GM21447 (cell line): ENCODE results near the gene SLC44A5.
"Not testable (repeated sequence)": the region's sequence is repeated elsewhere in the genome, so short reads cannot be mapped to it uniquely, and the experiment has no call there.

ENCODE experiments used
- ATAC-seq: cut with Tn5 transposase; IDR thresholded peaks from one replicate; pipeline ENCODE4 v1.9.1; 2021; ENCODE audit not compliant: unreplicated experiment

SLC44A5 gene

DNA sequence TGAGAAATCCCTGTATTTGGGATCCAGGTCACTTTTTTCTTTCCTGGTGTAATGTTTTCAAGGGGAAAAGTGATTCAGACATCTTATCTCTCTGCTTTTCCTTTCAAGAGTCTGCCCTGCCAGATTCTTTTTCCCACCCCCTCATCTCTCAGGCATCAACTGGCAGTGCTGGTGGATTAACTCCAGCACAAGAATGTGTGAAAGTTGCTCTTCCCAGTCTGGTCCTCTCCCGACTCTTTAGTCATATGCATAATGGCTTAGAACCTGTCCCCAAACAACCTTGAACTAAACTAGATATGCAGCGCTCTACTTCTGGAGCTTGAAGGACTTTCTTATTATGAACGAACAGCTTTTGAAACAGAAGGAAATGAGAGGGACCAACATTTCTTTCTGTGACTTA lies 88.5 kb downstream of the SLC44A5 start:
- ATAC-seq = no peak

DNA sequence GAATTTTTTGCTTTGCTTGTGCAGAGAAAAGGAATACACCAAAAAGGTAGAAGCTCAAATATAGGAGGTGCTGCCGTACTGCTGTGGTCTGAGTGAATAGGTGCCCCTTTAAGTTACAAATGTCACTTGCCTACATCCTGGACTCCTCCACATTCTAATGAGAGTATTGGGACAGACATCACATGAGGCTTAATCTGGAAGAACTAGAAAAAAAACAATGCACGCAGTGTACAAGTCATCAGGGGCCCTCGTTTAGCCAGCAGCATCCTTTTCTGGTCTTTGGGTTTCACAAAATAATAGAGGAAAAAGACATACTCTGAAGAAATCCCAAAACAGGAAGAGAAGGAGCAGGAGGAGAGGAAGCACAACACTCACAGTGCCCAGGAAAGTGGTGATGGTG lies 89.3 kb downstream of the SLC44A5 start:
- ATAC-seq = no peak

DNA sequence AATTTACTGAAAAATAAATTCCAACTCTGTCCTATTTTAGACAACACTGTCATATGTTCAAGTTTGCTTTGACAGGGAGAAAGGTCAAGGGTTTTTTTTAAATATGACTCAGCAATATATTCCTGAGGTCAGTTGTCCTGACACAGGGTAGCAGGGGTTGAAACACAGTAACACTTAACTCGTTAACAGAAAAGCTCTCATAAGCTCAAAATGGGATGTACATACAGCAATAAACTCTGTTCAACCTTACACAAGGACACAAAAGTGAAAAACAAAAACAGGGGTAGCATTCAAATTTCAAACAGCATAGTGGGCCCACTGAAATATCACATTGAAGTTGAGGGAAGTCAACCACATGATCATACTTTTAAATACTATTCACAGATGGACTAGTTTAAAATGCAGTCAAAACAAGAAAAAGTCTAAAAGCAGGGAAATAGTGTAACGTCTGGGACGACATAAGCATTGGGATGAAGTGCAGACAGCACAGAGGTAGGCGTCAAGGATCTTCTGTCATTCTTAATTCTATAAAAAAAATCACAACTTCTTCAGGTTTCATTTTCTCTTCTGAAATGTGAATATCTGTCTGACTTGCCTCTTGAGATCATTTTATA lies 89.9 kb downstream of the SLC44A5 start:
- ATAC-seq = no peak

DNA sequence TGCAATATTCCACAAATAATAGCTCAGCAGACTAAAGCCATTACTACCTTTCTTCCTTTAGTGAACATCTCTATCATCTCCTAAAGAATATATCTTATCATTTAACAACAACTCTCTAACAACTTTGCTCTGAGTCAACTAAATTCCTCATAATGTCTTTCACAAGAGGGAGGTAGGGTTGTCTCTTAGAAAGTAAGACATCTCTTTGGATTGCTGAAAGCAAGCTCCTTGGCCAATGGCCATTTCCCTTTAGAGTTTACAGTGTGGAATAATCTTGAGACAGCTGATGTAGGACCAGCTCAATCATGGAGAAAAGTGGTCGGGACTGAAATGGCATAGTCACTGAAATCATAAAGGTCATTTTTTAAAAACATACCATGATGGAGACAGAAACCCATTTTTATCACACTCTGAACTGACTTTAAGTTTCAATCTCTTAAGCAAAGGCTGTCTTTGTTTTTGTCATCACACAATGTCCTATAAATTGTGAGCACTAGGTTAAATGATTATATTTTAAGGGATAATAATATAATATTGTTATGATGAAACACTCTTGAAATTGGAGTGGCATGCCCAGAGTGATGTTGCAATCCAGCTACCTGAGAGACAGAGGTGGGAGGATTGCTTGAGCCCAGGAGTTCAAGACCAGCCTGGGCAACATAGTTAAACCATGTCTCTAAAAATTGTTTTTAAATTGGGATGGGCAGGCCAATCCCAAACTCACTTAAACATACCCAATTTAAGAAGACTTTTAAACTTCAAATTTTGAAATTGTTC lies 91.1 kb downstream of the SLC44A5 start:
- ATAC-seq = no peak

DNA sequence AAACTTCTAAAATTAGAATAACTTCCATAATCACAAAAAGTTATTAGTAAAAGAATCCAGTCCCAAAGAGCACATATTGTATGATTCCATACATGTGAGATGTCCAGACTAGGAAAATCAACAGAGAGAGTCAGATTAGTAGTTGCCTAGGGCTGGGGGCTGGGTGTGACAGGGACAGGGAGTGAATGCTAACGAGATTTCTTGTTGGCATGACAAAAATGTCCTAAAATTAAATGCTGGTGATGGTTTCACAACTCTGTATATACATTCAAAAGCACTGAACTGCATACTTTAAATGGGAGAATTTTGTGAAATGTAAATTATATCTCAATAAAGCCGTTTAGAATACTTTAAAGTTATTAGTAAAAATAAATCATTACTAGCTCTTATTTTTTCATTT lies 92.2 kb downstream of the SLC44A5 start:
- ATAC-seq = no peak

DNA sequence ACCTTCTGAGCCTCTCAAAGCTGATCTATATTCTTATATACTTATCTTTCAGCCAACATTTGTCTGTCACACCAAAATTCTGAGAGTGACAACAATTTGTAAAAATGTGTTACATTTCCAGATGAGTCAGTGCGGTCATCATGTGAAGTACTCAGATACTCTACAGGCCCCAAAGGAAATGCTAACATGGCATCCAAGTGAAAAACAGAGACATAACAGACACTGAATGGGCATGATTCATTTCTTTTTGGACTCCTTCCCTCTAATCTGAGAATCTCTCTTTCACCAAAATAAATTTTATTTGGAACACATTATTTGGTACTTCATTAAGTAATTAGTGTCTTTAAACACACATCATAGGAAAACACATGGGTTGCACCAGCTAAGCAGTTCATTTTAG lies 96.6 kb downstream of the SLC44A5 start:
- ATAC-seq = no peak

DNA sequence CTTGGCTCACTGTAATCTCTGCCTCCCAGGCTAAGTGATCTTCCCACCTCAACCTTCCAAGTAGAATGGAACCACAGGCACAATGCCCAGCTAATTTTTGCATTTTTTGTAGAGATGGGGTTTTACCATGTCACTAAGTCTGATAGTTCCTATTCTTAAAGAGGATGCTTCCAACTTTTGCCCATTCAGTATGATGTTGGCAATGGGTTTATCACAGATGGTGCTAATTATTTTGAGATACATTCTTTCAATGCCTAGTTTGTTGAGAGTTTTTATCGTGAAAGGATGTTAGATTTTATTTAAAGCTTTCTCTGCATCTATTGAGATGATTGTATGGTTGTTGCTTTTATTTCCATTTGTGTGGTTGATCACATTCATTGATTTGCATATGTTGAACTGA lies 103.9 kb downstream of the SLC44A5 start:
- ATAC-seq = no peak

DNA sequence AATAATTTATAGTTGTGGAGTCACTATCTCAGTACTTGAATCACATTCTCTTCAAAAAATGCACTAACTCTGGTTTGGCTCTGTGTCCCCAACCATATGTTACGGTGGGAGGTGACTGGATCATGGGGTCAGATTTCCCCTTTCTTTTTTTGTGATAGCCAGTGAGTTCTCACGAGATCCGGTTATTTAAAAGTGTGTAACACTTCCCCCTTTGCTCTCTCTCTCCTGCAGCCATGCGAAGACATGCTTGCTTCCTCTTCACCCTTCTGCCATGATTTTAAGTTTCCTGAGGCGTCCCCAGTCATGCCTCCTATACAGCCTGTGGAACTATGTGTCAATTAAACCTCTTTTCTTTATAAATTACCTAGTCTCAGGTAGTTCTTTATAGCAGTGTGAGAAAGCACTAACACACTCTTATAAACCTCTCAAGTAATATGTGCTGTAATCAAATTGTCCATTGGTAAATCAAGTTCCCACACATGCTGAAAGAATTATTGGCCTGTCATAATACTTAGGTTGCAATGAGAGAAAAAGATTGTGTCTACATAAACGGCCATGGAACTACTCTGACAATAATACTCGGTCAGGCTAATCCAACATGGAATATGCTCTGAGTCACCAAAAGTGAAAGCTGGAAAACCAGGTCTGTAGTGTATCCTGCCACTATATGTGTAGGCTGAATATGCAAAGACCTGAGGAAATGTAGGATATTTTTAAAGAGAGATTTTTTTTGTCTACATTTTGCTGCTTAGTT lies 107.5 kb downstream of the SLC44A5 start:
- ATAC-seq = no peak

DNA sequence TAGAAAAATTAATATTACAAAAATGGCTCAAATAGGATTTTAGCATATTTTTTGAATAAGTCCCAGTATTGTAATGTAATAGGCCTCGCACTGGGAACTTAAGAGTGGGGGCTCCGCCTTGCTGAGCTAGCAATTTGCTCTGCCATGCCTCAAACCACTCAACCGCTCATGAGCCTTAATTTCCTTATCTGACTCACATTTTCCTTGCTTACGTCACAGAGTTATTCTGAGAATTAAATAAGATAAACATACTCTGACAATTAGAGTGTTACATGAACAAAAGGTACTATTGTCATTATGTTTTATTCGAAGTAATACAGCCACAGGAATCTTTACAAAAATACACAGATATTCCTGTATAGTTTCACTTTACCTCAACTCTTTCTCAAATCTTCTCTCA lies 108.1 kb downstream of the SLC44A5 start:
- ATAC-seq = no peak

DNA sequence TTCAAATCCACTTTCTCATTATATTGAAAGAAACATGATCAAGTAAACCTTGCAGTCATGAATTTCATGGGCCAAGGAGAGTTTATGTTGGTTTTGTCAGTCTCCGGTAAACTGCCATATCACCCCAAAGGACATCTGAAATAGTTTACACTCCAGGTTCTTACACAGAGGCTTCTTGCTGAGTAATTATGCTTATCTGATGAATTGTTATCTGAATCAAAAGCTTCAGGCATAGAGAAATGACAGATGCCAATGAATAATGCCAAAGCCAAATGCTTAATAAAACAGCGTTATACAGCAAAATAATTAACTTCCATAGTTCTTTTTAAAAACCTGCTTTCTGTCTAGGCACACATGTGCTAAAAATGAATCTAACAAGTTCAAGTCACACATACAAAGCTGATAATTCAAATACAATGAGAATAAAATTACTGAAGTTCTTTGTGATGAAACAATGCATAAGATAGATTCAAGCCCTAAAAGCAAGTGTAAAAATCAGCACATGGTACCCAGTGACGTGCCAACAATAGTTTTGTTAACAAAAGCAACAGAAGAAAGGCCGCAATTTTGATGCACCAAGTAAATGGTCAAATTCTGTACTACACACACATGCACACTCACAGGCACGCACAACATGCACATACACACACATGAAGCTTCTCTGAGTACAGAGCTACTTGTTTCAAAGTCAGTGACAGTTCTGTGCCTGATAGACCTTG lies 109.2 kb downstream of the SLC44A5 start:
- no peak for ATAC-seq

DNA sequence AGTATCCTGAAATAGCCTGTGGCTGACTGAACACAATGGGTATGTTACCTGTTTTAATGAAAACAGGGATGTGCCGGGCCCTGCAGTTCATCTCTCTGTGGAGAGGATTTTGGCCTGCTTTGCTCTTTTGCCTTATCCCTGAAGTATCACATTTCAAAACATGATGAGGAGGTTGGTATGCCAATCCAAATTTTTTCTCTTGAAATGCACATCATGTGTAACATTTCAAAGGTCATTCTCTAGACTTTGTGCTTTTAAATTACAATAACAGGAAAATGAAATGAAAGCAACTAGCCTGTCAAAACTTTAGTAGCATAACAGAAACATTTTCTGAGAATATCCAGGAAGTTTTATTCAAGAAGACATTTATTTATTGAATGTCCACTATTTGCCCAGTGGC lies 118.9 kb downstream of the SLC44A5 start:
- ATAC-seq = no peak

DNA sequence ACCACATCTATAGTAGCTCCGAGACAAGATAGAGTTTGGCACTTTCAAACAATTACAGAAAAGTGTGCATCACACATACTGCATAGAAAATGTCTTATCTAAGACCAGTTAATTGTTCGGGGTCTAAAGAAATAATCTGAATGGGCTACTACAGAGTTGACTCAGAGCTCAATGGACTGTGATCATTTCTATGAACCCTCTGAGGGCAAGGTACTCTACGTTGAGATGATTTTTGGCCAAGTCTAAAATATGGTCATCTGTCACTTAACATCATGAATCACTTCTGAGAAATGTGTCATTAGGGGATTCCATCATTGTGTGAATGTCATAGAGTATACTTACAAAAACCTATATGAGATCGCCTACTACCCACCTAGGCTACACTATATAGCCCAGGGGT lies 123.5 kb downstream of the SLC44A5 start:
- no peak for ATAC-seq

DNA sequence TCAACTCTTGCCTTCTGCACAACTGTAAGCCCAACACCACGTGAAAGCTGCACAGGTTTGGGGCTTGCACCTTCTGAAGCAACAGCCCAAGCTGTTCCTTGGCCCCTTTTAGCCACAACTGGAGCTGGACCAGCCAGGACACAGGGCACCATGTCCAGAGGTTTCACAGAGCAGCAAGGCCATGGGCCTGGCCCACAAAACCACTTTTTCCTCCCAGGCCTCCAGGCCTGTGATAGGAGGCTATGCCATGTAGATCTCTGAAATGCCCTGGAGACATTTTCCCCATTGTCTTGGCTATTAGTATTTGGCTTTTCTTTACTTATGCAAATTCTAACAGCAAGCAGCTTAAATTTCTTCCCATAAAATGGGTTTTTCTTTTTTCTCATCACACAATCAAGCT lies 126.1 kb downstream of the SLC44A5 start:
- no peak for ATAC-seq

DNA sequence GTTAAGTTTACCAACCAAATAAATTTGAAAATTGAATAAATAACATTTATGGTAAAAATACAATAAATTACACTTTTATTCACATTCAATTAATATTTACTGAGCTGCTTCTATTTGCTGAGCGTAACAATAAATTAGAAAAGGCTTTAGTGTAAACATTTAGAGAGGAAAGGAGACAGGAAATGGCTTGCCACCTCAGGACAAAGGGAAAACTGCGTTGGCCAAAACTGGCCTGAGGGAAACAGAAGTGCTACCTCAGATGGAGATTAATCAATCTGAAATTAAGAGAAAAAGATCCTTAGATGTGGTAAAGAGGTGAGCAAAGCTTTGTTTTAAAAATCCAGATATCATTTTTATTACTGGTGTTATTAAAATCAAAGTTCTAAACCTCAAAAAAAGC lies 128.0 kb downstream of the SLC44A5 start:
- ATAC-seq = no peak

DNA sequence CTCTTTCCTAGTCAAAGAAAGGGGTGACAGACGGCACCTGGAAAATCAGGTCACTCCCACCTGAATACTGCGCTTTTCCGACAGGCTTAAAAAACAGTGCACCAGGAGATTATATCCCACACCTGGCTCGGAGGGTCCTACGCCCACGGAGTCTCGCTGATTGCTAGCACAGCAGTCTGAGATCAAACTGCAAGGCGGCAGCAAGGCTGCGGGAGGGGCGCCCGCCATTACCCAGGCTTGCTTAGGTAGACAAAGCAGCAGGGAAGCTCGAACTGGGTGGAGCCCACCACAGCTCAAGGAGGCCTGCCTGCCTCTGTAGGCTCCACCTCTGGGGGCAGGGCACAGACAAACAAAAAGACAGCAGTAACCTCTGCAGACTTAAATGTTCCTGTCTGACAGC lies 134.4 kb downstream of the SLC44A5 start:
- not testable (repeated sequence) for ATAC-seq

DNA sequence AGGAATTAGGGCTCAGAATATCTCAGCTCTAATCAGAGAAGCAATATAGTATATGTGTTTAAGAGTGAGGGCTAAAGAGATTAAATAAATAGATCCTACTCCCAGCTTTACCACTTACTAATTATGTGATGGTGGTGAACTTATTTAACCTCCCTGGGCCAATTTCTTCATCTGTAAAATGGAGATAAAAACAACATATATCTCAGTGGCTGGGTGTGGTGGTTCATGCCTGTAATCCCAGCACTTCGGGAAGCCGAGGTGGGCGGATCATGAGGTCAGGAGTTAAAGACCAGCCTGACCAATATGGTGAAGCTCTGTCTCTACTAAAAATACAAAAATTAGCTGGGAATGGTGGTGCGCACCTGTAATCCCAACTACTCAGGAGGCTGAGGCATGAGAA lies 135.2 kb downstream of the SLC44A5 start:
- no peak for ATAC-seq

DNA sequence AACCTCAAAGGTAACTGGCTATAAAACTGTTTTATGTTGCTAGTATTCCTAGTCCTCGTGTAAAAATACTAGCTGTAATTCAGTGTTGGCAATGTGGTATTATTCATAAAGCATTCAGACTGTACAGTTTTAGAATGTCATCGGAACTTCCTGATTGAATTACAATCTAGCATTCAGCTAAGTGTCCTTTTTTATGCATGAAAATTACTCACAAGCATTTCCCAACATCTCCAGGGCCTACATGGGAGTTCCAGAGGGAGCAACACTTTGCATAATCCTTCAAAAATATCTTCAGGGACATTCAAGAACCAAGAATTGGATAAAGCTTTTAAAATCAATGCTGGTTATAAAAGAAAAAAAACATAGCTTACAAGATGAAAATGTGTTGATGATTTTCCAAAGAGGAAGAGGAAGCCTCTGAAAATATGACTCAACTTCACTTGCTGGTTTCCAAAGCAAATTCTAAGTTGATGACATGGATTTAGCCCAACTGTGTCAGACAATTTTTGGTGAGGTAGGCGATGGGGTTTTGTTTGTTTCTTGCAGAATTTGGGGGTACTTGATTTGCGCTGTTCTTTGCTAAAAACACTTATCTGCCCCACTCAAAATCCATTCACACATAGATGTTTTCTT lies 137.8 kb downstream of the SLC44A5 start:
- no peak for ATAC-seq

DNA sequence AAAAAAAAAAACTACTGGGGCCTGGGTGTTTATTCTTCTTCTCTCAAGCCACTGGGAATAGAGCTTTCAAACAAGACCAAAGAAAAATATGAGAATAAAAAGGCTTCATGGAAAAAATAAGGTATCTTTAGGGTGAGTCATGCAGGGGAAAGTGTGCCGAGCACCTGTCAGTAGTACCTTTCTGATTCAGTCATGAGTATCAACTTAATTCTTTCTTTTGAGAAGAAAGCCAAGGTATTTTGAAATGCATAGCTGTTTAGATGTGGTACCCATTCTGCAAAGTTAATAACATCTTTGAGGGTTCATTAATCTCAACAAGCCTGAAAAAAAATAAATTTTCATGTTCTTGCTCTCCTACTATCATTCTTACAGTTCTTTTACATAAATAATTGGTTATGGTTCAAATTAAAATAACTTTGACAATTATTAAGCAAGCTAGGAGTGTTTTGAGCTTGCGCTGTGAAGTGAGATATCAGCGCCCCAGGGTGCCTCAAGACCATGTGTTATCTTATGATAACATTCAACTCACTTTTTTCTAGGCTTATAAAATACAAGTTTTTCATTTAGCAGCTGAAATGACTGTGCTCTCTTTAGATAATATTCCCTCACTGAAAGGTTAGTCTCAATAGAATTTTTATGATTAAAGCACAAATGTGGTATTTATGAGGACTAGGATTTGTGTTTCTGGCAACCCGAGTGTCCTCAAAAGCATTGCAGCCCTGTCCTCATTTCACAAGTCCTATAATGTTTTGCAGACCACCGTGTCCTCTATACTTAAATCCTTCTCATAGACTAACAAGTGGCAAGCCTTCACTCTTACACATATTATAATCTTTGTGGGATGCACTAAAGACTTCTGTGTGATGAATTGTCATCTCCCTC lies 138.6 kb downstream of the SLC44A5 start:
- ATAC-seq = no peak

DNA sequence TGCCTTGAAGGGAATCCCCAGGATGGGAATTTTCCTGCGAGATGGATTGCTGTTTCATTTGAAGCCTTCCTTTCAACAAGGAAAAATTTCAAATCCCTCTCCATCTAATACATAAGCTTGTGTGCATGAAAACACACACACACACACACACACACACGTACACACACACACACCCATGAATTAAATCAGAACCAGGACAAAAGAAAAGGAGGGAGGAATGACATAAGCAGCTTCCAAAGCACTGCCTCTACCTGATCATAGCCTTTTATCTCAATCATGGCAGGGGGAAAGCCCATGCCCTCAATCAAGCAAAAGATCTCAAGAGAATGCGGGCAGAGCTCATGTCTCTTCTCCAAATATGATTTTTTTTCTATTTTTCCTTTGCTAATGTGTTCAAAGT lies 139.7 kb downstream of the SLC44A5 start:
- ATAC-seq = no peak

DNA sequence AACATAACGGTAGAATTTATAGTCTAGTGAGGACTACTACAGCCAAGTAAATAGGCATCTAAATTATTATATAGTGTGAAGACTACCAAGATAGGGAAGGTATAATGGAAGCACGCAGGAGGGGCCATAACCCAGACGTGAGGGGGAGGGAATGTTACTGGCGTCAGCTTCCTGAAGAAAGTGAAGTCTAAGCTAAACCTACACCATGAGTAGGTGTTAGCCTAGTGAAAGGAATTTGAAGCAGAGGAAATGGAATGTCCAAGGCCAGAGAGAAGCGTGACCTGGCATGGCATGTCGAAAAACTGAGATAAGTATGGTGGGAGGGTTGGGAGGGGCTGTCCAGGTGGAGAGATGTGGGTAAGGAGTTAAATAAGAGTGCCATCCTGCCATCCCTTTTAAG lies 140.5 kb downstream of the SLC44A5 start:
- no peak for ATAC-seq
